KMS-11 (cell line): Measurements from ENCODE around the gene LAMB1.

Experiments
- H2AFZ ChIP-seq: fragments of 200-600 bp; sonication (generic); 2 replicates; pipeline ENCODE4 v1.6.1; 2016; ENCODE audit warnings: antibody characterized with exemption, mixed run types, low read depth
- H3K27ac ChIP-seq: fragments of 200-600 bp; sonication (generic); 2 replicates; pipeline ENCODE4 v1.6.1; 2016; ENCODE audit warnings: mild to moderate bottlenecking, mixed run types
- H3K27me3 ChIP-seq: fragments of 200-600 bp; sonication (generic); 2 replicates; pipeline ENCODE4 v1.6.1; 2017; ENCODE audit warnings: mild to moderate bottlenecking, low read depth, mixed run types, moderate library complexity; ENCODE audit not compliant: insufficient read depth
- H3K36me3 ChIP-seq: fragments of 200-600 bp; sonication (generic); 2 replicates; pipeline ENCODE4 v1.6.1; 2017; ENCODE audit warnings: mild to moderate bottlenecking, mixed run types; ENCODE audit not compliant: insufficient read depth
- H3K4me1 ChIP-seq: fragments of 200-600 bp; sonication (generic); 2 replicates; pipeline ENCODE4 v1.6.1; 2016; ENCODE audit warnings: mild to moderate bottlenecking, low read depth, mixed run types; ENCODE audit not compliant: poor library complexity, severe bottlenecking
- H3K4me2 ChIP-seq: fragments of 200-600 bp; sonication (generic); 2 replicates; pipeline ENCODE4 v1.7.0; 2016; ENCODE audit warnings: mild to moderate bottlenecking, mixed run types
- H3K4me3 ChIP-seq: fragments of 200-600 bp; sonication (generic); IDR thresholded peaks from 2 replicates; pipeline ENCODE4 v1.6.1; 2017; ENCODE audit warnings: low read depth, low read length, mixed read lengths; ENCODE audit not compliant: insufficient read depth
- H3K79me2 ChIP-seq: fragments of 200-600 bp; sonication (generic); 2 replicates; pipeline ENCODE4 v1.6.1; 2016; ENCODE audit warnings: low read depth, mixed run types; ENCODE audit not compliant: insufficient read depth
- H3K9ac ChIP-seq: fragments of 200-600 bp; sonication (generic); 2 replicates; pipeline ENCODE4 v1.6.1; 2016; ENCODE audit warnings: mild to moderate bottlenecking, mixed run types
- H4K20me1 ChIP-seq: fragments of 200-600 bp; sonication (generic); 2 replicates; pipeline ENCODE4 v1.6.1; 2016; ENCODE audit warnings: mild to moderate bottlenecking, mixed run types; ENCODE audit not compliant: insufficient read depth
- TF ChIP-seq, protein P1 (sequence below): fragments of 200-600 bp; sonication (generic); conservative IDR thresholded peaks from 2 replicates; pipeline ENCODE4 v1.6.1; 2017; ENCODE audit warnings: low read depth, mild to moderate bottlenecking, antibody characterized with exemption, low read length, moderate library complexity, mixed read lengths

LAMB1 gene

GRCh38 chr7:108020585-108020984 is 17.6 kb upstream of the LAMB1 start:
- Histone ChIP-seq H3K36me3 (no peaks in the 10 kb centered on the region), H4K20me1 (no peaks in the 10 kb centered on the region), H3K79me2 (no peaks in the 10 kb centered on the region), H3K4me3 (no peak overlapping the region), H2AFZ (no peak overlapping the region), H3K4me2 (no peak overlapping the region), H3K27ac (no peak overlapping the region), H3K4me1 (no peaks in the 10 kb centered on the region), H3K27me3 (no peaks in the 10 kb centered on the region), H3K9ac (no peak overlapping the region)
- TF ChIP-seq, protein P1, sequence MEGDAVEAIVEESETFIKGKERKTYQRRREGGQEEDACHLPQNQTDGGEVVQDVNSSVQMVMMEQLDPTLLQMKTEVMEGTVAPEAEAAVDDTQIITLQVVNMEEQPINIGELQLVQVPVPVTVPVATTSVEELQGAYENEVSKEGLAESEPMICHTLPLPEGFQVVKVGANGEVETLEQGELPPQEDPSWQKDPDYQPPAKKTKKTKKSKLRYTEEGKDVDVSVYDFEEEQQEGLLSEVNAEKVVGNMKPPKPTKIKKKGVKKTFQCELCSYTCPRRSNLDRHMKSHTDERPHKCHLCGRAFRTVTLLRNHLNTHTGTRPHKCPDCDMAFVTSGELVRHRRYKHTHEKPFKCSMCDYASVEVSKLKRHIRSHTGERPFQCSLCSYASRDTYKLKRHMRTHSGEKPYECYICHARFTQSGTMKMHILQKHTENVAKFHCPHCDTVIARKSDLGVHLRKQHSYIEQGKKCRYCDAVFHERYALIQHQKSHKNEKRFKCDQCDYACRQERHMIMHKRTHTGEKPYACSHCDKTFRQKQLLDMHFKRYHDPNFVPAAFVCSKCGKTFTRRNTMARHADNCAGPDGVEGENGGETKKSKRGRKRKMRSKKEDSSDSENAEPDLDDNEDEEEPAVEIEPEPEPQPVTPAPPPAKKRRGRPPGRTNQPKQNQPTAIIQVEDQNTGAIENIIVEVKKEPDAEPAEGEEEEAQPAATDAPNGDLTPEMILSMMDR, result no peak

DNA sequence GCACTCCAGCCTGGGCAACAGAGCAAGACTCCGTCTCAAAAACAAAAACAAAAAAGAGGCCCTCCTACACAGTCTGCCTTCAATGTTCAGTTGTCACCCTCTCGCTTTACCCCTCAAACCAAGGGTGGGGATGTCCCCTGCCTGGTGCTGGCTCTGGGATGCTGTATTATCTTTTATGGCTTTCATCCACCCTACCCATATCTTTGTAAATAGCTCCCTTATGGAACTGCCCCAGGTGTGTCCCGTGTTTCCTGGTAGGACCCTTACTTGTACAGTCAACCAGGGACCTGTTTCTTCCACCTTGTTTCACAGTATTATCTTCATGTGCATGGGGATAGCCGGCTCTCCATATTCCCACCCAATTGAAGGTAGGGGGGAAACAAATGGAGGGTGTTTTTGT is 15.7 kb upstream of the LAMB1 start:
- Histone ChIP-seq H3K4me2 (no peak overlapping the region), H3K36me3 (no peaks in the 10 kb centered on the region), H4K20me1 (no peaks in the 10 kb centered on the region), H3K9ac (no peak overlapping the region), H3K4me1 (peaks cover 7% of the 10 kb centered on the region), H3K27me3 (no peaks in the 10 kb centered on the region), H3K4me3 (no peak overlapping the region), H3K27ac (no peak overlapping the region), H2AFZ (no peak overlapping the region), H3K79me2 (no peaks in the 10 kb centered on the region)
- TF ChIP-seq, protein P1, result no peak

DNA sequence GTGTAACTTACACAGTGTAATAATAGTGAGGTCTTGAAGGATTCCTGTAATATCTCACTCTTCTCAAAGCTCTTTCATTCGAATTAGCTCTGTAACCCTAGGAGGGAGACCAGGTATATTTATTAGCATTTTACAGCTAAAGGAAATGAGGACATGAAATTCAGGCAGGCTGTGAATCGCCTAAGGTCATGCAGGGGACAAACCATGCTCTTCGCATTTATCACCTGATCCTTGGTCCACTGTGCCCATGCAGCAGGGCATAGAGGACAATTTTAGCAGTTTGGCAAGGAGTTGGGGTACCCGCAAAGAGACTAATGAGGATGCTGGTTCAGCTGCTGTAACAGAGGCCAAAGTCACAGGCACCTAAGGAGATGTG is 14.8 kb upstream of the LAMB1 start:
- TF ChIP-seq, protein P1, result no peak
- Histone ChIP-seq H3K9ac (no peak overlapping the region), H4K20me1 (no peaks in the 10 kb centered on the region), H3K4me2 (no peak overlapping the region), H3K79me2 (no peaks in the 10 kb centered on the region), H3K4me1 (peaks cover 12% of the 10 kb centered on the region), H3K4me3 (no peak overlapping the region), H3K27me3 (no peaks in the 10 kb centered on the region), H2AFZ (no peak overlapping the region), H3K27ac (no peak overlapping the region), H3K36me3 (no peaks in the 10 kb centered on the region)

DNA sequence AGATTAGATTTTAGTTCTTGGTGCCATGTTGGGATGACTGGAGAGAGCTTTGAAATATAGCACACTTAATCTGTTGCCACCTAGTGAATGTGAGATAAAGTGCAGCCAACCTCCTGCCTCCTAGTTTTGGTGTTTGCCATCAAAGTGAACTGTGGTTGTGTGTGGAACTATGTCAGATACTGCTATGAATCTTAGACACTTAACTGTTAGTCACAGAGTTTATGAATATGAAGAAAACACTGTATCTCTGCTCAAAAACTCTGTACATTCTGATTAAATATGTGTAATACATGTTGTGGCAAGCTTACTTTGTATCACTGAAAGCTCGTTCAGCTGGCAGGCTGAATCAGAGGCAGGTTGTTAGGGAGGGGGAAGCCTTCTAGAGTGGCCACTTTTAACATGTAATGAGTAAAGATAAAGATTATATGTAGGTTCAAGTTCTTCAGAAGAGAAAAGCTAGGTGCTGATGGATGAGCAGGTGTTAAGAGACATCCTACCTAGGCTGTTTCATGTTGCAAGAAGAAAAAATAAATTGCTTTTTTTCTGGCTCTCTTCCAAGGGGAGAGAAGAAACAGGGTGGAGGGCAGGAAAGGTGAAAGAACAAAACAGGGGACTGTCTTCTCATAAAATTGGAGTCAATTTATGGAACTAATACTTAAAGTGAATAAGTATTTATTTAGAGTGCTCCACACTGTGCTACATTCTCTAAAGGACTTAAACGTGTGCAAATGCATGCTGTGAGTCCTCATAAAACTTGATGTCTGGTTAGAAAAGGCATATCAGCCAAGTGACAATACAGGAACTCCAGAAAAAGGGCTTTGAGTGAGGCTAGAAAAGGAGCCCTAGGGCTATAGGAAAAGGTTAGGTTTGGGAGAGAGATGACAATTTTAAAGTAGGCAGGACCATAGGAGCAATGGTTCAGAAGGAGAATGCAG is 14.1 kb upstream of the LAMB1 start:
- Histone ChIP-seq H3K4me1 (peaks cover 18% of the 10 kb centered on the region), H3K4me2 (no peak overlapping the region), H3K27ac (no peak overlapping the region)

More for the DNA sequence above, 14.1 kb upstream of the LAMB1 start:
- H3K27me3 ChIP-seq, result no peaks in the 10 kb centered on the region
- no peak overlapping the region for H2AFZ ChIP-seq
- H3K4me3 ChIP-seq, result no peak overlapping the region
- no peak overlapping the region for H3K9ac ChIP-seq
- H3K79me2 ChIP-seq, result no peaks in the 10 kb centered on the region
- H3K36me3 ChIP-seq, result no peaks in the 10 kb centered on the region
- TF ChIP-seq, protein P1, result peak; percentile 43; the same call in 1 of the 2 replicates
- no peaks in the 10 kb centered on the region for H4K20me1 ChIP-seq
